ENCODE results near the gene SH3BP2. TPM values are rescaled to one million over a fixed set of nuclear protein-coding genes. Genes with fewer than 3 reads are reported as not detected.

The SH3BP2 gene
- total and polyA plus RNA-seq, 12 donors, result 10.4 to 47.7 (median 16.4) TPM

GRCh38 chr4:2846172-2846571 is 53.3 kb downstream of the SH3BP2 start:
- intact Hi-C loops (cut with DNase I), result loop anchor here in 2 of 10 donors (10.0 kb wide), 2 partner anchors 81 to 89 kb away; no protein-coding TSS in a partner anchor
- no peaks in the 10 kb centered on the region for H3K36me3 ChIP-seq
- no peaks in the 10 kb centered on the region for H3K27me3 ChIP-seq
- DNase-seq, result no peak
- H3K4me3 ChIP-seq, result no peak overlapping the region
- no peak overlapping the region for H3K27ac ChIP-seq
- no peak for TF ChIP-seq CTCF (IDR thresholded peaks at IDR 0.05)
- H3K9me3 ChIP-seq, result no peaks in the 10 kb centered on the region
- WGBS, 2 donors, result 88 to 92% methylated on average over 2 of the region's 2 CpGs
- ATAC-seq, result no peak
- peaks cover 2 to 78% (median 71%) of the 10 kb centered on the region in 9 donors for H3K4me1 ChIP-seq

- WGBS, 2 donors, result 87 to 88% methylated on average over 11 of the region's 11 CpGs
- DNase-seq (no peak), ATAC-seq (no peak)
- no peaks in the 10 kb centered on the region for H3K9me3 ChIP-seq
- H3K27ac ChIP-seq, result peak overlapping the region in 2 of 10 donors; percentile 17 to 34
- no peaks in the 10 kb centered on the region for H3K27me3 ChIP-seq
- no peak overlapping the region for H3K4me3 ChIP-seq
- peaks cover 2 to 85% (median 81%) of the 10 kb centered on the region in 9 donors for H3K4me1 ChIP-seq
- no peak for TF ChIP-seq CTCF (IDR thresholded peaks at IDR 0.05)
- intact Hi-C loops (cut with DNase I), result loop anchor here in 2 of 10 donors (10.0 kb wide), 2 partner anchors 83 to 87 kb away; no protein-coding TSS in a partner anchor
- no peaks in the 10 kb centered on the region for H3K36me3 ChIP-seq
Observed at GRCh38 chr4:2847302-2847871, 54.5 kb downstream of the SH3BP2 start.

- H3K4me1 ChIP-seq, result peaks cover 2 to 87% (median 84%) of the 10 kb centered on the region in 9 donors
- TF ChIP-seq CTCF (IDR thresholded peaks at IDR 0.05), result no peak
- intact Hi-C loops (cut with DNase I), result loop anchor here in 2 of 10 donors (10.0 kb wide), 2 partner anchors 84 to 86 kb away; no protein-coding TSS in a partner anchor
Observed at GRCh38 chr4:2848449-2848848, 55.6 kb downstream of the SH3BP2 start.

GRCh38 chr4:2849267-2850152 is 56.6 kb downstream of the SH3BP2 start:
- TF ChIP-seq CTCF (IDR thresholded peaks at IDR 0.05), result peak in 1 of 9 donors; percentile 8
- Histone ChIP-seq H3K36me3 (peaks cover 0 to 16% (median 13%) of the 10 kb centered on the region in 9 donors), H3K4me1 (peaks cover 2 to 96% (median 92%) of the 10 kb centered on the region in 9 donors), H3K27ac (peak overlapping the region in 6 of 10 donors; percentile 7 to 54 (median 18)), H3K4me3 (no peak overlapping the region), H3K9me3 (no peaks in the 10 kb centered on the region), H3K27me3 (no peaks in the 10 kb centered on the region)
- WGBS, 2 donors, result 50 to 54% methylated on average over 9 of the region's 9 CpGs
- intact Hi-C loops (cut with DNase I), result loop anchor here in 2 of 10 donors (10.0 kb wide), 2 partner anchors 85 kb away; no protein-coding TSS in a partner anchor
- DNase-seq, result no peak
- ATAC-seq, result no peak

More at GRCh38 chr4:2848449-2848848, 55.6 kb downstream of the SH3BP2 start:
- no peaks in the 10 kb centered on the region for H3K27me3 ChIP-seq
- 87 to 90% methylated on average over 2 of the region's 2 CpGs for WGBS, 2 donors
- no peaks in the 10 kb centered on the region for H3K9me3 ChIP-seq
- no peak overlapping the region for H3K4me3 ChIP-seq
- no peak for ATAC-seq
- peak overlapping the region in 3 of 10 donors; percentile 17 to 51 (median 19) for H3K27ac ChIP-seq
- peaks cover 0 to 5% (median 3%) of the 10 kb centered on the region in 9 donors for H3K36me3 ChIP-seq
- DNase-seq, result no peak

Measured in heart right ventricle (tissue), 16 donors.